ENCODE results near the gene GPT2. TPM values are rescaled to one million over a fixed set of nuclear protein-coding genes. Genes with fewer than 3 reads are reported as not detected.

Gene GPT2
- total RNA-seq, 4 donors from 2014 or later: 65.7 to 100 (median 85.0) TPM

- H3K27ac ChIP-seq: no peak overlapping the region
- H3K36me3 ChIP-seq: no peaks in the 10 kb centered on the region
- no peak overlapping the region for H3K4me3 ChIP-seq
- no peak for TF ChIP-seq POLR2AphosphoS5 (IDR thresholded peaks at IDR 0.05)
- no peak for TF ChIP-seq POLR2A (IDR thresholded peaks at IDR 0.05)
- no peak for TF ChIP-seq EP300 (IDR thresholded peaks at IDR 0.05)
- TF ChIP-seq, protein P1, sequence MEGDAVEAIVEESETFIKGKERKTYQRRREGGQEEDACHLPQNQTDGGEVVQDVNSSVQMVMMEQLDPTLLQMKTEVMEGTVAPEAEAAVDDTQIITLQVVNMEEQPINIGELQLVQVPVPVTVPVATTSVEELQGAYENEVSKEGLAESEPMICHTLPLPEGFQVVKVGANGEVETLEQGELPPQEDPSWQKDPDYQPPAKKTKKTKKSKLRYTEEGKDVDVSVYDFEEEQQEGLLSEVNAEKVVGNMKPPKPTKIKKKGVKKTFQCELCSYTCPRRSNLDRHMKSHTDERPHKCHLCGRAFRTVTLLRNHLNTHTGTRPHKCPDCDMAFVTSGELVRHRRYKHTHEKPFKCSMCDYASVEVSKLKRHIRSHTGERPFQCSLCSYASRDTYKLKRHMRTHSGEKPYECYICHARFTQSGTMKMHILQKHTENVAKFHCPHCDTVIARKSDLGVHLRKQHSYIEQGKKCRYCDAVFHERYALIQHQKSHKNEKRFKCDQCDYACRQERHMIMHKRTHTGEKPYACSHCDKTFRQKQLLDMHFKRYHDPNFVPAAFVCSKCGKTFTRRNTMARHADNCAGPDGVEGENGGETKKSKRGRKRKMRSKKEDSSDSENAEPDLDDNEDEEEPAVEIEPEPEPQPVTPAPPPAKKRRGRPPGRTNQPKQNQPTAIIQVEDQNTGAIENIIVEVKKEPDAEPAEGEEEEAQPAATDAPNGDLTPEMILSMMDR (IDR thresholded peaks at IDR 0.05): no peak
- no peaks in the 10 kb centered on the region for H3K9me3 ChIP-seq
- WGBS: 51% methylated on average over 28 of the region's 74 CpGs
- DNase-seq (ENCODE audit: low spot score in 2 of 2): no peak
- H3K27me3 ChIP-seq: peaks cover 23% of the 10 kb centered on the region
- H3K4me1 ChIP-seq: no peaks in the 10 kb centered on the region
Observed at GRCh38 chr16:46843898-46844642, 40.1 kb upstream of the GPT2 start.

- DNase-seq (ENCODE audit: low spot score in 2 of 2): no peak
- H3K36me3 ChIP-seq: no peaks in the 10 kb centered on the region
- peaks cover 23% of the 10 kb centered on the region for H3K27me3 ChIP-seq
- no peak overlapping the region for H3K27ac ChIP-seq
- no peak for TF ChIP-seq EP300 (IDR thresholded peaks at IDR 0.05)
- TF ChIP-seq POLR2A (IDR thresholded peaks at IDR 0.05): no peak
- TF ChIP-seq, protein P1 (IDR thresholded peaks at IDR 0.05): no peak
- TF ChIP-seq POLR2AphosphoS5 (IDR thresholded peaks at IDR 0.05): no peak
- no peaks in the 10 kb centered on the region for H3K9me3 ChIP-seq
- 80% methylated on average over 10 of the region's 10 CpGs for WGBS
- no peak overlapping the region for H3K4me3 ChIP-seq
- H3K4me1 ChIP-seq: no peaks in the 10 kb centered on the region
Observed at GRCh38 chr16:46844771-46845170, 39.4 kb upstream of the GPT2 start.

GRCh38 chr16:46845952-46846351 lies 38.2 kb upstream of the GPT2 start:
- Histone ChIP-seq H3K36me3 (no peaks in the 10 kb centered on the region), H3K4me1 (no peaks in the 10 kb centered on the region)
- no peak for TF ChIP-seq POLR2AphosphoS5 (IDR thresholded peaks at IDR 0.05)
- TF ChIP-seq, protein P1 (IDR thresholded peaks at IDR 0.05): no peak
- TF ChIP-seq EP300 (IDR thresholded peaks at IDR 0.05): no peak
- TF ChIP-seq POLR2A (IDR thresholded peaks at IDR 0.05): no peak

GRCh38 chr16:46848768-46849764 lies 35.1 kb upstream of the GPT2 start:
- WGBS: 73% methylated on average over 5 of the region's 5 CpGs
- no peaks in the 10 kb centered on the region for H3K4me1 ChIP-seq
- no peaks in the 10 kb centered on the region for H3K36me3 ChIP-seq
- H3K4me3 ChIP-seq: no peak overlapping the region
- TF ChIP-seq POLR2AphosphoS5 (IDR thresholded peaks at IDR 0.05): no peak
- TF ChIP-seq, protein P1 (IDR thresholded peaks at IDR 0.05): no peak
- no peak for TF ChIP-seq EP300 (IDR thresholded peaks at IDR 0.05)
- TF ChIP-seq POLR2A (IDR thresholded peaks at IDR 0.05): no peak
- DNase-seq (ENCODE audit: low spot score in 2 of 2): no peak
- no peaks in the 10 kb centered on the region for H3K9me3 ChIP-seq
- H3K27ac ChIP-seq: no peak overlapping the region
- H3K27me3 ChIP-seq: peaks cover 19% of the 10 kb centered on the region

More at GRCh38 chr16:46845952-46846351, 38.2 kb upstream of the GPT2 start:
- no peak for DNase-seq (ENCODE audit: low spot score in 2 of 2)
- H3K27ac ChIP-seq: no peak overlapping the region
- peaks cover 23% of the 10 kb centered on the region for H3K27me3 ChIP-seq
- no peaks in the 10 kb centered on the region for H3K9me3 ChIP-seq
- WGBS: 86% methylated on average over 5 of the region's 5 CpGs
- H3K4me3 ChIP-seq: no peak overlapping the region
